GM19328 (cell line): ENCODE data around the gene EXOC6.

Source experiments
- ATAC-seq: cut with Tn5 transposase; IDR thresholded peaks from one replicate; pipeline ENCODE4 v1.9.1; 2021; ENCODE audit warnings: mild to moderate bottlenecking, moderate library complexity; ENCODE audit not compliant: unreplicated experiment

EXOC6 gene

GRCh38 chr10:92848441-92849233, at the start of gene EXOC6:
Gene EXOC6 (plus strand): TSS chr10:92848520. CDS start chr10:92848534, 14 bp downstream.
- peak; percentile 80 for ATAC-seq

GRCh38 chr10:92799568-92799967, 48.8 kb upstream of the EXOC6 start:
- ATAC-seq, result no peak

GRCh38 chr10:92800134-92800733, 48.1 kb upstream of the EXOC6 start:
- ATAC-seq, result no peak

- no peak for ATAC-seq
Measured at GRCh38 chr10:92801978-92802872, 46.1 kb upstream of the EXOC6 start.

GRCh38 chr10:92809840-92810239, 38.5 kb upstream of the EXOC6 start:
- ATAC-seq, result no peak

- ATAC-seq, result no peak
Measured at GRCh38 chr10:92810934-92811532, 37.3 kb upstream of the EXOC6 start.

- no peak for ATAC-seq
Measured at GRCh38 chr10:92811986-92812385, 36.3 kb upstream of the EXOC6 start.

- no peak for ATAC-seq
Measured at GRCh38 chr10:92813979-92814378, 34.3 kb upstream of the EXOC6 start.

- no peak for ATAC-seq
Measured at GRCh38 chr10:92814790-92815189, 33.5 kb upstream of the EXOC6 start.

GRCh38 chr10:92816091-92816531, 32.2 kb upstream of the EXOC6 start:
- ATAC-seq, result no peak

- ATAC-seq, result no peak
Measured at GRCh38 chr10:92822060-92822634, 26.2 kb upstream of the EXOC6 start.

- ATAC-seq, result no peak
Measured at GRCh38 chr10:92822964-92823363, 25.4 kb upstream of the EXOC6 start.

GRCh38 chr10:92826061-92826460, 22.3 kb upstream of the EXOC6 start:
- no peak for ATAC-seq

GRCh38 chr10:92826504-92826903, 21.8 kb upstream of the EXOC6 start:
- no peak for ATAC-seq

- ATAC-seq, result no peak
Measured at GRCh38 chr10:92829042-92829785, 19.1 kb upstream of the EXOC6 start.

- ATAC-seq, result no peak
Measured at GRCh38 chr10:92829786-92830377, 18.4 kb upstream of the EXOC6 start.

- no peak for ATAC-seq
Measured at GRCh38 chr10:92830478-92831389, 17.6 kb upstream of the EXOC6 start.

GRCh38 chr10:92832121-92832520, 16.2 kb upstream of the EXOC6 start:
- ATAC-seq, result no peak
